Stimulated activated CD8-positive, alpha-beta memory T cell treated with anti-CD3 and anti-CD28 coated beads, Interleukin-7, amount 100 ng/mL, for 1 hour (primary cell): ENCODE measurements around the gene RPRD1A.
"Not testable (repeated sequence)": the region's sequence is repeated elsewhere in the genome, so short reads cannot be mapped to it uniquely, and the experiment has no call there.

Experiments
- DNase-seq, 2 donors: peaks; one replicate each; pipeline ENCODE4 v3.0.0-alpha.2; 2020; ENCODE audit warnings: low read depth in 2 of 2

Gene RPRD1A

GRCh38 chr18:35971661-35972196, 95.6 kb downstream of the RPRD1A start:
- DNase-seq, result no peak

GRCh38 chr18:35969676-35970075, 97.7 kb downstream of the RPRD1A start:
- no peak for DNase-seq

GRCh38 chr18:35968278-35968880, 99.0 kb downstream of the RPRD1A start:
- DNase-seq, result no peak

GRCh38 chr18:35967866-35968265, 99.5 kb downstream of the RPRD1A start:
- DNase-seq, result not testable (repeated sequence)

- no peak for DNase-seq
Measured at GRCh38 chr18:35964319-35964718, 103.0 kb downstream of the RPRD1A start.

- DNase-seq, result no peak
Measured at GRCh38 chr18:35962320-35962719, 105.0 kb downstream of the RPRD1A start.

- DNase-seq, result no peak
Measured at GRCh38 chr18:35956226-35956625, 111.1 kb downstream of the RPRD1A start.

- DNase-seq, result no peak
Measured at GRCh38 chr18:35953688-35954087, 113.7 kb downstream of the RPRD1A start.

GRCh38 chr18:35950628-35950982, 116.8 kb downstream of the RPRD1A start:
- DNase-seq, result no peak

- DNase-seq, result peak; percentile 29 to 32
Measured at GRCh38 chr18:35949903-35950627, 117.3 kb downstream of the RPRD1A start.

GRCh38 chr18:35949090-35949489, 118.3 kb downstream of the RPRD1A start:
- no peak for DNase-seq

- no peak for DNase-seq
Measured at GRCh38 chr18:35948080-35948479, 119.3 kb downstream of the RPRD1A start.

- no peak for DNase-seq
Measured at GRCh38 chr18:35942661-35943060, 124.7 kb downstream of the RPRD1A start.

GRCh38 chr18:35942133-35942532, 125.2 kb downstream of the RPRD1A start:
- no peak for DNase-seq

GRCh38 chr18:35941299-35941698, 126.1 kb downstream of the RPRD1A start:
- DNase-seq, result no peak
